SW 1271 (cell line): Measurements from ENCODE around the gene RNPEPL1.

Source experiments
- DNase-seq, 2 experiments: peaks; one replicate each; lab custom pipeline; 2025; lab: John Stamatoyannopoulos, UW

The RNPEPL1 gene

GRCh38 chr2:240576436-240577205 is 8.3 kb downstream of the RNPEPL1 start:
- DNase-seq: no peak

- no peak for DNase-seq
Observed at GRCh38 chr2:240577281-240578109, 9.2 kb downstream of the RNPEPL1 start.

GRCh38 chr2:240578110-240578450 is 9.8 kb downstream of the RNPEPL1 start:
- DNase-seq: no peak

GRCh38 chr2:240578488-240578887 is 10.2 kb downstream of the RNPEPL1 start:
- DNase-seq: no peak

GRCh38 chr2:240579071-240579762 is 10.9 kb downstream of the RNPEPL1 start:
- DNase-seq: no peak

GRCh38 chr2:240579771-240580614 is 11.7 kb downstream of the RNPEPL1 start:
- peak in 1 of 2 experiments; percentile 32 for DNase-seq

- no peak for DNase-seq
Observed at GRCh38 chr2:240581811-240582210, 13.5 kb downstream of the RNPEPL1 start.

GRCh38 chr2:240582781-240583180 is 14.5 kb downstream of the RNPEPL1 start:
- DNase-seq: peak in 1 of 2 experiments; percentile 50

- no peak for DNase-seq
Observed at GRCh38 chr2:240583774-240584173, 15.5 kb downstream of the RNPEPL1 start.

- DNase-seq: peak in 1 of 2 experiments; percentile 11
Observed at GRCh38 chr2:240584486-240585031, 16.3 kb downstream of the RNPEPL1 start.

- no peak for DNase-seq
Observed at GRCh38 chr2:240585101-240585500, 16.8 kb downstream of the RNPEPL1 start.

GRCh38 chr2:240585681-240586197 is 17.5 kb downstream of the RNPEPL1 start:
- DNase-seq: no peak

- peak; percentile 83 to 94 for DNase-seq
Observed at GRCh38 chr2:240586198-240586918, 18.1 kb downstream of the RNPEPL1 start, which contains the start of gene CAPN10. Gene CAPN10 (plus strand): TSS chr2:240586734. CDS start chr2:240586912, 178 bp downstream.

GRCh38 chr2:240586919-240587800 is 18.9 kb downstream of the RNPEPL1 start:
- DNase-seq: no peak

GRCh38 chr2:240588006-240588655 is 19.8 kb downstream of the RNPEPL1 start:
- DNase-seq: no peak

- DNase-seq: no peak
Observed at GRCh38 chr2:240588669-240589068, 20.4 kb downstream of the RNPEPL1 start.

- no peak for DNase-seq
Observed at GRCh38 chr2:240589375-240589774, 21.1 kb downstream of the RNPEPL1 start.

- no peak for DNase-seq
Observed at GRCh38 chr2:240589850-240590525, 21.7 kb downstream of the RNPEPL1 start.
